ENCODE results near the gene NECAB3.

Gene NECAB3

DNA sequence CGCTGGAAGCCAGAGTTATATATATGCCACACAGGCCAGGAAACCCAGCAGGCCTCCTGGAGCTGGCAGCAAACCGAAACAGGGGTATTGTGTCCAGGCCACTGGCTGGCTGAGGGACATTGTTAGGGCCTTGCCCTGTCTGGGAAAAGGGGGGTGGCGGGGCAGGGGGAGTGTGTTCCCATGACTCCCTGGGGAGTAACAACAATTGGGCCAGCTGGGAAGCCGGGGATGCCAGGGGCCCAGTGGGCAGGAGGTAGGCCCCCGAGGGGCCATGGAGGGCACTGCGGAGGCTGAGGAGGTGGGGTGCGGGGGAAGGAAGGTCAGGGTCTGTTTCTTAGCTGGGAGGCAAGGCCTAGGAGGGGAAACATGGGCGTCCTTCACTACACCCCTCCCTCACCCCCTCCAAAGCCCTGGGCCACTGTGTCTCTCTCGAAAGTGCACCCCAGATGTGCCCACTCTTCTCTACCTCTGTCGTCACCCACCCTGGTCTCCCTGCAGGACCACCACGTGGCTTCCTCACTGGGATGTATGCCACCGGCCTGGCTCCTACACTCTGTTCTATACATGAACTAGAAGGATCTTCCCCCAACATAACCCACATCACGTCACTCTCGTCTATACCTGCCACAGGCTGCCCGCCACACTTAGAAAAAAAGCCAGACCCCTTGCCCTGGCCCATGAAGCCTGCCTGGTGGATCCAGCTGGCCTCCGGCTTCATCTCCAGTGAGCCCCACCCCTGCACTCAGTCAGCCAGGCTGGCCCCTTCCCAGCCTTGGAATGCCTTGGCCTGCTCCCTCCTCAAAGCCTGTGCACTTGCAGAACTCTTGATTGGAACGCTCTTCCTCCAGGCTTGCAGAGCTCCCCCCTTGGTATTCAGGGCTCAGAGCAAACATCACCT lies 19.8 kb upstream of the NECAB3 start:
- Histone ChIP-seq H3K79me2 (ENCODE audit: insufficient read depth, low read length) (no peaks in the 10 kb centered on the region), H4K20me1 (ENCODE audit: low read depth, low read length) (no peaks in the 10 kb centered on the region), H3F3A (ENCODE audit: insufficient read depth) (no peaks in the 10 kb centered on the region), H3K27ac (ENCODE audit: low read depth, low read length) (no peak overlapping the region), H3K9me3 (ENCODE audit: insufficient read depth, low read length) (no peaks in the 10 kb centered on the region), H3K27me3 (ENCODE audit: low read length) (no peaks in the 10 kb centered on the region), H3K4me2 (ENCODE audit: low read depth, low read length, poor library complexity, severe bottlenecking) (no peak overlapping the region), H2AFZ (ENCODE audit: low read depth, low read length, severe bottlenecking) (no peak overlapping the region), H3K9ac (ENCODE audit: low read length) (no peak overlapping the region), H3K9me2 (replicated peaks; ENCODE audit: insufficient read depth, low read length) (no peaks in the 10 kb centered on the region), H3K36me3 (ENCODE audit: low read length) (no peaks in the 10 kb centered on the region), H3K4me3 (ENCODE audit: insufficient read depth, low read length, poor library complexity, severe bottlenecking) (no peak overlapping the region)
- TF ChIP-seq, protein P1, sequence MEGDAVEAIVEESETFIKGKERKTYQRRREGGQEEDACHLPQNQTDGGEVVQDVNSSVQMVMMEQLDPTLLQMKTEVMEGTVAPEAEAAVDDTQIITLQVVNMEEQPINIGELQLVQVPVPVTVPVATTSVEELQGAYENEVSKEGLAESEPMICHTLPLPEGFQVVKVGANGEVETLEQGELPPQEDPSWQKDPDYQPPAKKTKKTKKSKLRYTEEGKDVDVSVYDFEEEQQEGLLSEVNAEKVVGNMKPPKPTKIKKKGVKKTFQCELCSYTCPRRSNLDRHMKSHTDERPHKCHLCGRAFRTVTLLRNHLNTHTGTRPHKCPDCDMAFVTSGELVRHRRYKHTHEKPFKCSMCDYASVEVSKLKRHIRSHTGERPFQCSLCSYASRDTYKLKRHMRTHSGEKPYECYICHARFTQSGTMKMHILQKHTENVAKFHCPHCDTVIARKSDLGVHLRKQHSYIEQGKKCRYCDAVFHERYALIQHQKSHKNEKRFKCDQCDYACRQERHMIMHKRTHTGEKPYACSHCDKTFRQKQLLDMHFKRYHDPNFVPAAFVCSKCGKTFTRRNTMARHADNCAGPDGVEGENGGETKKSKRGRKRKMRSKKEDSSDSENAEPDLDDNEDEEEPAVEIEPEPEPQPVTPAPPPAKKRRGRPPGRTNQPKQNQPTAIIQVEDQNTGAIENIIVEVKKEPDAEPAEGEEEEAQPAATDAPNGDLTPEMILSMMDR (IDR thresholded peaks at IDR 0.05; ENCODE audit: insufficient read depth, low read length, poor library complexity, severe bottlenecking) = no peak
- no peak for TF ChIP-seq EZH2phosphoT487 (conservative IDR thresholded peaks at IDR 0.05; ENCODE audit: low read length)

DNA sequence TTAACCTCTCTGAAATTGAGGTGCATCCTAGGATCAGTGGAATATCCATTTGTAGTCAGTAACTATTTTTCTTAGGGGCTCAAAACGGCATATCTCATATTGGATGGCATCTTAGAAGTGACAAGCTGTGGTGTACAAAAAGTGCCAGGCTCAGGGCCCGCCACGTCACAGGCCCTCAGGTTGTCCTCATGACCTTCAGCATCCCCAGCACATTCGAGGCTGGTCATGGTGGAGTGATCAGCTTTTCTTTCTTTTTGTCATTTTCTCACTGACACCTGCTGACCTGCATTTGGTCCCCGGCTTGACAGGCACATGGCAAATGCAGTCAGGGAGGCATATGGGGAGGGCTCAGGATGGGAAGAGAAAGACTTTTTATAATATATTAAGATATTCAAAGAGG lies 19.1 kb upstream of the NECAB3 start:
- Histone ChIP-seq H3F3A (ENCODE audit: insufficient read depth) (no peaks in the 10 kb centered on the region), H3K9me3 (ENCODE audit: insufficient read depth, low read length) (no peaks in the 10 kb centered on the region), H3K4me2 (ENCODE audit: low read depth, low read length, poor library complexity, severe bottlenecking) (no peak overlapping the region), H3K79me2 (ENCODE audit: insufficient read depth, low read length) (no peaks in the 10 kb centered on the region), H2AFZ (ENCODE audit: low read depth, low read length, severe bottlenecking) (no peak overlapping the region), H3K9ac (ENCODE audit: low read length) (no peak overlapping the region), H4K20me1 (ENCODE audit: low read depth, low read length) (no peaks in the 10 kb centered on the region), H3K36me3 (ENCODE audit: low read length) (no peaks in the 10 kb centered on the region), H3K4me3 (ENCODE audit: insufficient read depth, low read length, poor library complexity, severe bottlenecking) (no peak overlapping the region), H3K27me3 (ENCODE audit: low read length) (no peaks in the 10 kb centered on the region), H3K27ac (ENCODE audit: low read depth, low read length) (no peak overlapping the region), H3K9me2 (replicated peaks; ENCODE audit: insufficient read depth, low read length) (no peaks in the 10 kb centered on the region)
- TF ChIP-seq, protein P1 (IDR thresholded peaks at IDR 0.05; ENCODE audit: insufficient read depth, low read length, poor library complexity, severe bottlenecking) = no peak
- TF ChIP-seq EZH2phosphoT487 (conservative IDR thresholded peaks at IDR 0.05; ENCODE audit: low read length) = no peak

DNA sequence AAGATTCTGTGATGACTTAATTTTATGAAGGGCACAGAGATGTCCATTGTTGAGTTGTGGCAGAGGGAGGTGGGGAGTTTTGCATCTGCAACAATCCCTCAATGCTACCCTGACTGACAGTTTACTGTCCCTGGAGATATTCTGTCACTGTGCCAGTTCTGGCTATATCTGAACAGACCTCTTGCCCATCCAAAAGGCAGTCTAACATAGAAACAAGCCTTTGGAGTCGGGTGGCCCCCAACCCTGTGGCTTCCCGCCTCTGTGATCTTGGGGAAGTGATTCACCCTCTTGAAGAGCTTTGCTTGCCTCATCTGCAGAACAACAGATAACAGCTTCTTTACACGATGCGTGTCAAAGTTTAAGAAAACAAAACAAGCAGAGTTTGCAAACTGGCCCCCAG lies 15.7 kb upstream of the NECAB3 start:
- Histone ChIP-seq H3K27ac (ENCODE audit: low read depth, low read length) (no peak overlapping the region), H2AFZ (ENCODE audit: low read depth, low read length, severe bottlenecking) (no peak overlapping the region), H3K9ac (ENCODE audit: low read length) (no peak overlapping the region), H4K20me1 (ENCODE audit: low read depth, low read length) (no peaks in the 10 kb centered on the region), H3F3A (ENCODE audit: insufficient read depth) (peaks cover 12% of the 10 kb centered on the region; the same call in 1 of the 2 replicates), H3K27me3 (ENCODE audit: low read length) (no peaks in the 10 kb centered on the region), H3K79me2 (ENCODE audit: insufficient read depth, low read length) (peaks cover 2% of the 10 kb centered on the region), H3K4me3 (ENCODE audit: insufficient read depth, low read length, poor library complexity, severe bottlenecking) (no peak overlapping the region), H3K9me3 (ENCODE audit: insufficient read depth, low read length) (no peaks in the 10 kb centered on the region), H3K9me2 (replicated peaks; ENCODE audit: insufficient read depth, low read length) (no peaks in the 10 kb centered on the region), H3K4me2 (ENCODE audit: low read depth, low read length, poor library complexity, severe bottlenecking) (no peak overlapping the region), H3K36me3 (ENCODE audit: low read length) (no peaks in the 10 kb centered on the region)
- no peak for TF ChIP-seq EZH2phosphoT487 (conservative IDR thresholded peaks at IDR 0.05; ENCODE audit: low read length)
- TF ChIP-seq, protein P1 (IDR thresholded peaks at IDR 0.05; ENCODE audit: insufficient read depth, low read length, poor library complexity, severe bottlenecking) = no peak
